ENCODE data around the gene GSC. TPM values are rescaled to one million over a fixed set of nuclear protein-coding genes. Genes with fewer than 3 reads are reported as not detected.

GSC gene
- total RNA-seq, 1 experiment from 2014 or later, result not detected

DNA sequence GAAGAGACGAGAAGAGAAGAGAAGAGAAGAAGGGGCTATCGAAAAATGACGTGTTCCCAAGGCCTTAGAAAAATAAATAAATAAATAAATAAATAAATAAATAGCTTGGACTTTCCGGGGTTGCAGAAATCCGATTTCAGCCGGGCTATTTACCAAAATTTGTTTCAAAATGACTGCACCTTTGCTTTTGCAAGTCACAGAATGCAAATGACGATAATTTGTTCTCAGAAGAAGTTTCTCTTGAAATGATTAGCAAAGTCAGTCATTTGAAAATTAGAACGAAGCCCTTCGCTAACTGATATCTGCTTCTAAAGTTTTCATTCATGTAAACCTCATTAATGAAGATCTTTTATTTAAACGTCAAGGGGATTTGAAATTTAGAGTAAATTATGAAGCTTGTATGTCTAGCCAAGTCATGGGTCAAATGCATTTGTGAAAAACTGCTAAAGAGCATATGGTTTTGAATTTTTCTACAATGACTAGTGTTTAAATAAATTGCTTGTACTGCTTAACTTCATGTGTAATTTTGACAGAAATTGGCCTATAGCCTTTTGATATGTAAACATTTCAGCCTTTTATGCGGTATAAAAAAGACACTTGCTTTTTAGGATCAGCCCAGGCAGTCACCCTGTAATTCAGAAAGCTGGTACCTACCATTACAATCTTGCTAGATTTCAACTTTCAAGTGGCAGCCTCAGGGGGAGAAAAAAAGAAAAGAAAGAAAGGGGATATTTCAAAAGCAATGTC lies 4.6 kb upstream of the GSC start:
- H3K36me3 ChIP-seq (ENCODE audit: insufficient read depth, low read length), result no peaks in the 10 kb centered on the region
- H3K4me1 ChIP-seq (ENCODE audit: low read length), result no peaks in the 10 kb centered on the region
- no peak overlapping the region for H3K27ac ChIP-seq (ENCODE audit: low read length)
- no peaks in the 10 kb centered on the region for H3K9me3 ChIP-seq (ENCODE audit: low read length)
- no peak overlapping the region for H2AFZ ChIP-seq (ENCODE audit: low read length)
- no peaks in the 10 kb centered on the region for H3K79me2 ChIP-seq (ENCODE audit: low read length)
- no peaks in the 10 kb centered on the region for H3K27me3 ChIP-seq (ENCODE audit: low read length)
- H3K9me2 ChIP-seq (replicated peaks; ENCODE audit: insufficient read depth, low read length), result no peaks in the 10 kb centered on the region
- H3K4me2 ChIP-seq (ENCODE audit: low read depth, low read length, poor library complexity, severe bottlenecking), result no peak overlapping the region
- no peak for DNase-seq
- H3K9ac ChIP-seq (ENCODE audit: low read length), result no peak overlapping the region
- H3K4me3 ChIP-seq (ENCODE audit: low read length), result no peak overlapping the region
- H4K20me1 ChIP-seq (ENCODE audit: insufficient read depth, low read depth, low read length), result no peaks in the 10 kb centered on the region

DNA sequence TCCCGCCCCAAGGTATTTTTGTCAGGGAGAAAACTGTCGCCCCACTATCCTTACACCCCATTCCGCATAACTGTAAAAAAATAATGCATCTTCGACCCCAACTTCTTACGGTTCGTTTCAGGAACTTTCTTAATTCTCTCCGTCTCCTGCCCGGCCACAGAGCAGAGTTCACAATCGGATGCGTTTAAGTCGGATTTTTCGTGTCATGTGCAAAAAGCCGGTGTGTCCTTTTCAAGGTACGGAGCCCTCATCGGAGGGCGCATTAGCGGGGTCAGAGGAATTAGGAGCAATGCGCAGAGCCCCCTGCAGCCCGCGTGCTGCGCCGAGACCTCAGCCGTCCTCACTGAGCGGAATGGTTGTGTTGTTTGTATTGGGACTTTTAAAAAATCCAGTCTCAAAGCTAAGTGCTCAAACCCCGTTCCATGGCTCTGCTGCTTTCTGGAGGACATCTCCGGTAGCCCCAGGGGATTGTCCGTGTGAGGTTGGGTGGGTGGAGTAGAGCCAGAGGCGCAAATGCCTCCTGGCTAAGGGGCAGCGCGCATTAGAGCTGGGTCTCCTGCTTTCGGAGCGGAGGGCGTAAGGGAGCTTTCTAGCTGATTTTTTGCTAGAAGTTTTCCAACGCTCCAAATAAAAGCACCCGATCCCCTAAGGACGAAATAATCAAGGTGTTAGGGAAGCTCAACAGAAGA lies 3.9 kb upstream of the GSC start:
- Histone ChIP-seq H3K27me3 (ENCODE audit: low read length) (no peaks in the 10 kb centered on the region), H3K4me3 (ENCODE audit: low read length) (no peak overlapping the region)

GRCh38 chr14:94773061-94773648 lies 3.2 kb upstream of the GSC start:
- H3K36me3 ChIP-seq (ENCODE audit: insufficient read depth, low read length), result no peaks in the 10 kb centered on the region
- H3K79me2 ChIP-seq (ENCODE audit: low read length), result no peaks in the 10 kb centered on the region
- H3K4me1 ChIP-seq (ENCODE audit: low read length), result no peaks in the 10 kb centered on the region
- no peak overlapping the region for H3K4me3 ChIP-seq (ENCODE audit: low read length)
- no peaks in the 10 kb centered on the region for H3K27me3 ChIP-seq (ENCODE audit: low read length)
- H3K27ac ChIP-seq (ENCODE audit: low read length), result no peak overlapping the region
- no peak overlapping the region for H3K9ac ChIP-seq (ENCODE audit: low read length)
- no peaks in the 10 kb centered on the region for H3K9me3 ChIP-seq (ENCODE audit: low read length)
- H4K20me1 ChIP-seq (ENCODE audit: insufficient read depth, low read depth, low read length), result no peaks in the 10 kb centered on the region
- H3K4me2 ChIP-seq (ENCODE audit: low read depth, low read length, poor library complexity, severe bottlenecking), result no peak overlapping the region
- no peak for DNase-seq
- no peak overlapping the region for H2AFZ ChIP-seq (ENCODE audit: low read length)
- no peaks in the 10 kb centered on the region for H3K9me2 ChIP-seq (replicated peaks; ENCODE audit: insufficient read depth, low read length)

More for the DNA sequence above, 3.9 kb upstream of the GSC start:
- H3K9ac ChIP-seq (ENCODE audit: low read length), result no peak overlapping the region
- no peaks in the 10 kb centered on the region for H4K20me1 ChIP-seq (ENCODE audit: insufficient read depth, low read depth, low read length)
- no peaks in the 10 kb centered on the region for H3K4me1 ChIP-seq (ENCODE audit: low read length)
- H3K9me2 ChIP-seq (replicated peaks; ENCODE audit: insufficient read depth, low read length), result no peaks in the 10 kb centered on the region
- no peaks in the 10 kb centered on the region for H3K36me3 ChIP-seq (ENCODE audit: insufficient read depth, low read length)
- H3K4me2 ChIP-seq (ENCODE audit: low read depth, low read length, poor library complexity, severe bottlenecking), result no peak overlapping the region
- no peak overlapping the region for H2AFZ ChIP-seq (ENCODE audit: low read length)
- H3K79me2 ChIP-seq (ENCODE audit: low read length), result no peaks in the 10 kb centered on the region
- no peak for DNase-seq
- H3K9me3 ChIP-seq (ENCODE audit: low read length), result no peaks in the 10 kb centered on the region
- no peak overlapping the region for H3K27ac ChIP-seq (ENCODE audit: low read length)

GRCh38 chr14:94772548-94772947 lies 2.6 kb upstream of the GSC start:
- no peak overlapping the region for H3K9ac ChIP-seq (ENCODE audit: low read length)
- no peaks in the 10 kb centered on the region for H3K36me3 ChIP-seq (ENCODE audit: insufficient read depth, low read length)
- H3K27me3 ChIP-seq (ENCODE audit: low read length), result no peaks in the 10 kb centered on the region
- no peak for DNase-seq
- H4K20me1 ChIP-seq (ENCODE audit: insufficient read depth, low read depth, low read length), result no peaks in the 10 kb centered on the region
- no peaks in the 10 kb centered on the region for H3K9me2 ChIP-seq (replicated peaks; ENCODE audit: insufficient read depth, low read length)
- no peak overlapping the region for H3K27ac ChIP-seq (ENCODE audit: low read length)
- H3K4me2 ChIP-seq (ENCODE audit: low read depth, low read length, poor library complexity, severe bottlenecking), result no peak overlapping the region
- H3K4me3 ChIP-seq (ENCODE audit: low read length), result no peak overlapping the region
- no peaks in the 10 kb centered on the region for H3K79me2 ChIP-seq (ENCODE audit: low read length)
- H2AFZ ChIP-seq (ENCODE audit: low read length), result no peak overlapping the region
- no peaks in the 10 kb centered on the region for H3K9me3 ChIP-seq (ENCODE audit: low read length)
- no peaks in the 10 kb centered on the region for H3K4me1 ChIP-seq (ENCODE audit: low read length)

DNA sequence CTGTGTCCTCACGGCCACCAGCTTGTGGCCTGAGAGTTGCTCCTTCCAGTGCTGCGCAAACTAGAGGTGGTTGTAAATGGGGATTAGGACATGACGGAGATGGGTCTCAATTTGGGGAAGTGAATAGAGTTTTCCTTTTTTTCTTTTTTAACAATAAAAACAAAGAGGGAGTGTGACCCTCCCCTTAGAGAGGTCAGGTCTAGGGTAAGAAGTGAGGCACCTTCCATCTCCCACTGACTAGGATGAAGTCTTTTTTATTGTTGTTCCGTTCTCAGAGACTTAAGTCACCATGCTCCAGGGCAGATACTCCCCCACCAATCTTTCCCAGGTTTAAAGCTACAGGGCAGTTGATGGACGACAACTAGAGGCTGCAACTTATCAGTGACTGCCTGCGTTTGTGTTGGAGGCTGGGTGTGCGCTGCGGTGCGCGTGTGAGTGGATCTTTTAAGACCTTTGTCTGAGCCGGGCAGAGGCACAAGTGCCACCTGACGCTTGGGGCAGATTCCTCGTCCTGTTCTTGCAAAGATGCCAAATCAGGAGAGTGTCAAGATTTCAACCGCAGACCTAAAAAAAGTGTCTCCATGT lies 2.1 kb upstream of the GSC start:
- Histone ChIP-seq H3K79me2 (ENCODE audit: low read length) (no peaks in the 10 kb centered on the region), H3K9me3 (ENCODE audit: low read length) (no peaks in the 10 kb centered on the region), H2AFZ (ENCODE audit: low read length) (no peak overlapping the region), H3K4me2 (ENCODE audit: low read depth, low read length, poor library complexity, severe bottlenecking) (no peak overlapping the region), H3K9me2 (replicated peaks; ENCODE audit: insufficient read depth, low read length) (no peaks in the 10 kb centered on the region), H3K36me3 (ENCODE audit: insufficient read depth, low read length) (no peaks in the 10 kb centered on the region), H4K20me1 (ENCODE audit: insufficient read depth, low read depth, low read length) (no peaks in the 10 kb centered on the region), H3K27ac (ENCODE audit: low read length) (no peak overlapping the region), H3K27me3 (ENCODE audit: low read length) (no peaks in the 10 kb centered on the region), H3K4me3 (ENCODE audit: low read length) (no peak overlapping the region), H3K4me1 (ENCODE audit: low read length) (no peaks in the 10 kb centered on the region), H3K9ac (ENCODE audit: low read length) (no peak overlapping the region)
- no peak for DNase-seq

DNA sequence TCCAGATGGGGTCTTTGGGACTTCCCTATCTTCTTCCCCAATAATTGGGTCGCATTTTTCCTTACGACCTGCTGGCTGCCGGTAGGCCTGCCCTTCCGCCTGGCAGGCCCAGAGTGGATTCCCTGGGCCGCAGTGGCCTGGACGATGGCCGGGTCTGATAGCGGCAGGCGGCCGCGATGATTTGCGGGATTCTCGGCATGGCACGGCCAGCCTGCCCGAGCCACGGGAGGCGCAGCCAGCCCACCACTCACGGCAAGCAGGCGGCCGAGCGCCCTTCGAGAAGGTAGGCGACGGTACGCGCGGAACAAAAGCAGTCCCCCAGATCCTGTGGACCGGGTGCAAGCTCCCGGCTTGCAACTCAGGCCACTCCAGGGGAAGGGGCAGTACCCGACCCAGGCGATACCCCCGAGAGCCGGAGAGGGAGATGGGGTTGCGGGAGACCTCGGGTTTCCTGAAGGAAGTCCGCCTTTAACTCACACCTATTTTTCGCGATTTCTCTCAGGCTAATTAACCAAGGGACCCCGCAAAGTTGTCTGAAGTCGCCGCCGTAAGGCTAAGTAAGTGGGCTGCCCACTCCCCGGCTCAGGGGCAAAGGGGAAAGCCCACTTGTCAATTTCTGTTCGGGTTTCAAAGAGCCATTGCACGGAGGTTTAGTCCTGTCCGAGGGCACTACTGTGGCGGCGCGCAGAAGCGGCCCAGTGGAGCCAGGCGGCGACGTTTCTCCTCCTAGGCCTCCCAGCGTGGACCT lies 1.4 kb upstream of the GSC start:
- Histone ChIP-seq H3K9me2 (replicated peaks; ENCODE audit: insufficient read depth, low read length) (no peaks in the 10 kb centered on the region), H3K9me3 (ENCODE audit: low read length) (no peaks in the 10 kb centered on the region), H3K4me3 (ENCODE audit: low read length) (no peak overlapping the region), H3K36me3 (ENCODE audit: insufficient read depth, low read length) (no peaks in the 10 kb centered on the region), H3K4me1 (ENCODE audit: low read length) (no peaks in the 10 kb centered on the region), H3K27ac (ENCODE audit: low read length) (no peak overlapping the region), H4K20me1 (ENCODE audit: insufficient read depth, low read depth, low read length) (no peaks in the 10 kb centered on the region), H3K79me2 (ENCODE audit: low read length) (no peaks in the 10 kb centered on the region), H2AFZ (ENCODE audit: low read length) (no peak overlapping the region), H3K9ac (ENCODE audit: low read length) (no peak overlapping the region), H3K27me3 (ENCODE audit: low read length) (no peaks in the 10 kb centered on the region), H3K4me2 (ENCODE audit: low read depth, low read length, poor library complexity, severe bottlenecking) (no peak overlapping the region)
- DNase-seq, result no peak

DNA sequence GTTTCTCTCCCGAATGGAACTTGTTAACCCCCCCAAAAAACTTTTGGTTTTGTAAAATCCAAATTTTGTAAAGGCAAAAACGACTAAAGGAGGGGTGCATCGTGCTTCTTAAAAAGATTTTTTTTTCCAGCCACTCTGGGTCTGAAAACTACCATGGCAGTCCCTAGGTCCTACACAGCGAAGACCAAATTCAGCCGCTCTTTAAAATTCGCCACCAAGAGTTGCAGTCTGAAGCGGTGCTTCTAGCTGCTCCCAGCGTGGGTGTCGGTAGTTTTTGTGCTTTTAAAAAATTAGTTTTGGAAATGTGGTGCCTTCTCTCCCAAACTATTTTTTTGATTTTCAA lies 873 bp upstream of the GSC start:
- Histone ChIP-seq H4K20me1 (ENCODE audit: insufficient read depth, low read depth, low read length) (no peaks in the 10 kb centered on the region), H3K4me3 (ENCODE audit: low read length) (no peak overlapping the region), H3K27ac (ENCODE audit: low read length) (no peak overlapping the region), H3K27me3 (ENCODE audit: low read length) (no peaks in the 10 kb centered on the region), H3K9me2 (replicated peaks; ENCODE audit: insufficient read depth, low read length) (no peaks in the 10 kb centered on the region), H3K9me3 (ENCODE audit: low read length) (no peaks in the 10 kb centered on the region), H2AFZ (ENCODE audit: low read length) (no peak overlapping the region), H3K4me1 (ENCODE audit: low read length) (no peaks in the 10 kb centered on the region), H3K4me2 (ENCODE audit: low read depth, low read length, poor library complexity, severe bottlenecking) (no peak overlapping the region), H3K36me3 (ENCODE audit: insufficient read depth, low read length) (no peaks in the 10 kb centered on the region), H3K9ac (ENCODE audit: low read length) (no peak overlapping the region), H3K79me2 (ENCODE audit: low read length) (no peaks in the 10 kb centered on the region)
- DNase-seq, result no peak

- Histone ChIP-seq H3K36me3 (ENCODE audit: insufficient read depth, low read length) (no peaks in the 10 kb centered on the region), H3K27me3 (ENCODE audit: low read length) (no peaks in the 10 kb centered on the region), H3K4me1 (ENCODE audit: low read length) (no peaks in the 10 kb centered on the region), H2AFZ (ENCODE audit: low read length) (no peak overlapping the region), H3K9me2 (replicated peaks; ENCODE audit: insufficient read depth, low read length) (no peaks in the 10 kb centered on the region), H3K27ac (ENCODE audit: low read length) (no peak overlapping the region), H3K79me2 (ENCODE audit: low read length) (no peaks in the 10 kb centered on the region), H3K4me2 (ENCODE audit: low read depth, low read length, poor library complexity, severe bottlenecking) (no peak overlapping the region), H3K9ac (ENCODE audit: low read length) (no peak overlapping the region), H4K20me1 (ENCODE audit: insufficient read depth, low read depth, low read length) (no peaks in the 10 kb centered on the region), H3K9me3 (ENCODE audit: low read length) (no peaks in the 10 kb centered on the region), H3K4me3 (ENCODE audit: low read length) (no peak overlapping the region)
- DNase-seq, result no peak
Observed at GRCh38 chr14:94770251-94770749, 387 bp upstream of the GSC start.

Data from Karpas-422 (cell line).